ENCODE results near the gene PDE9A. TPM values are rescaled to one million over a fixed set of nuclear protein-coding genes. Genes with fewer than 3 reads are reported as not detected.

Gene PDE9A
- total and polyA plus RNA-seq, 2 donors (not counting 1 experiment from before 2014, with no cell fraction given) = 0.34 to 5.8 TPM

GRCh38 chr21:42632771-42633690 lies 20.4 kb upstream of the PDE9A start:
- no peaks in the 10 kb centered on the region for H3K36me3 ChIP-seq (replicated peaks in 1 of 2; ENCODE audit: control extremely low read depth in 1 of 2, control insufficient read depth in 1 of 2, extremely low read depth in 1 of 2, insufficient read depth in 2 of 2, low read length in 1 of 2)
- ChIA-PET POLR2A (no interaction called here), CTCF (no interaction called here)
- H3K4me1 ChIP-seq (ENCODE audit: control insufficient read depth in 2 of 2, insufficient read depth in 2 of 2, low read length in 2 of 2) = no peaks in the 10 kb centered on the region
- DNase-seq (no peak), ATAC-seq (ENCODE audit: low read depth) (no peak)
- Mint-ChIP-seq H3K27ac (no peak overlapping the region), H3K27me3 (no peaks in the 10 kb centered on the region), H3K4me3 (no peak overlapping the region), H3K4me1 (no peaks in the 10 kb centered on the region), H3K9me3 (ENCODE audit: insufficient read depth) (no peaks in the 10 kb centered on the region)
- WGBS (ENCODE audit: insufficient coverage) = 90% methylated on average over 19 of the region's 21 CpGs
- no peak overlapping the region for H3K4me3 ChIP-seq (ENCODE audit: control extremely low read depth in 1 of 5, extremely low read depth in 1 of 5, insufficient read depth in 1 of 5, low read depth in 2 of 5, low read length in 4 of 5)
- no peaks in the 10 kb centered on the region for H4K20me1 ChIP-seq (ENCODE audit: control insufficient read depth, insufficient read depth, low read length, poor library complexity, severe bottlenecking)
- H3K27ac ChIP-seq (ENCODE audit: low read length in 2 of 2) = no peak overlapping the region
- no peak overlapping the region for H3K9ac ChIP-seq (ENCODE audit: low read length)
- H3K4me2 ChIP-seq (replicated peaks; ENCODE audit: low read depth, low read length, poor library complexity, severe bottlenecking) = no peak overlapping the region
- H3K27me3 ChIP-seq (replicated peaks in 1 of 4; ENCODE audit: control extremely low read depth in 1 of 4, control insufficient read depth in 3 of 4, insufficient read depth in 4 of 4, low read length in 3 of 4) = peaks cover 0 to 2% (median 0%) of the 10 kb centered on the region in 4 experiments
- H3K9me3 ChIP-seq (ENCODE audit: control extremely low read depth in 1 of 3, control insufficient read depth in 2 of 3, insufficient read depth in 1 of 3, low read length in 2 of 3) = no peaks in the 10 kb centered on the region
- TF ChIP-seq EZH2 (IDR thresholded peaks at IDR 0.05; ENCODE audit: borderline replicate concordance, insufficient read depth, low read depth, low read length, poor library complexity, severe bottlenecking) (no peak), CTCF (IDR thresholded peaks at IDR 0.05) (no peak)
- intact Hi-C loops (cut with micrococcal nuclease) = no loop called here
- H2AFZ ChIP-seq (ENCODE audit: insufficient read depth, low read depth, low read length, poor library complexity, severe bottlenecking) = no peak overlapping the region
- no peaks in the 10 kb centered on the region for H3K79me2 ChIP-seq (ENCODE audit: control insufficient read depth, insufficient read depth, low read length)

- Histone ChIP-seq H3K27me3 (replicated peaks in 1 of 4; ENCODE audit: control extremely low read depth in 1 of 4, control insufficient read depth in 3 of 4, insufficient read depth in 4 of 4, low read length in 3 of 4) (peaks cover 0 to 2% (median 0%) of the 10 kb centered on the region in 4 experiments), H3K9me3 (ENCODE audit: control extremely low read depth in 1 of 3, control insufficient read depth in 2 of 3, insufficient read depth in 1 of 3, low read length in 2 of 3) (no peaks in the 10 kb centered on the region), H3K27ac (ENCODE audit: low read length in 2 of 2) (no peak overlapping the region), H3K4me3 (ENCODE audit: control extremely low read depth in 1 of 5, extremely low read depth in 1 of 5, insufficient read depth in 1 of 5, low read depth in 2 of 5, low read length in 4 of 5) (no peak overlapping the region), H2AFZ (ENCODE audit: insufficient read depth, low read depth, low read length, poor library complexity, severe bottlenecking) (no peak overlapping the region), H3K4me2 (replicated peaks; ENCODE audit: low read depth, low read length, poor library complexity, severe bottlenecking) (no peak overlapping the region), H3K36me3 (replicated peaks in 1 of 2; ENCODE audit: control extremely low read depth in 1 of 2, control insufficient read depth in 1 of 2, extremely low read depth in 1 of 2, insufficient read depth in 2 of 2, low read length in 1 of 2) (no peaks in the 10 kb centered on the region), H3K4me1 (ENCODE audit: control insufficient read depth in 2 of 2, insufficient read depth in 2 of 2, low read length in 2 of 2) (no peaks in the 10 kb centered on the region), H3K9ac (ENCODE audit: low read length) (no peak overlapping the region), H3K79me2 (ENCODE audit: control insufficient read depth, insufficient read depth, low read length) (no peaks in the 10 kb centered on the region), H4K20me1 (ENCODE audit: control insufficient read depth, insufficient read depth, low read length, poor library complexity, severe bottlenecking) (no peaks in the 10 kb centered on the region)
- Mint-ChIP-seq H3K4me1 (no peaks in the 10 kb centered on the region), H3K27ac (no peak overlapping the region), H3K9me3 (ENCODE audit: insufficient read depth) (no peaks in the 10 kb centered on the region), H3K27me3 (no peaks in the 10 kb centered on the region), H3K4me3 (no peak overlapping the region)
- POLR2A ChIA-PET = no interaction called here
- DNase-seq (no peak), ATAC-seq (ENCODE audit: low read depth) (no peak)
- intact Hi-C loops (cut with micrococcal nuclease) = no loop called here
- 86% methylated on average over 10 of the region's 10 CpGs for WGBS (ENCODE audit: insufficient coverage)
- CTCF ChIA-PET = no interaction called here
- TF ChIP-seq EZH2 (IDR thresholded peaks at IDR 0.05; ENCODE audit: borderline replicate concordance, insufficient read depth, low read depth, low read length, poor library complexity, severe bottlenecking) (no peak), CTCF (IDR thresholded peaks at IDR 0.05) (no peak)
Observed at GRCh38 chr21:42633858-42634257, 19.6 kb upstream of the PDE9A start.
